ENCODE data around the gene SBSN. TPM values are rescaled to one million over a fixed set of nuclear protein-coding genes. Genes with fewer than 3 reads are reported as not detected.
A peak's percentile ranks its signal among the peaks of the same experiment; 100 is the strongest.

SBSN gene
- total and polyA plus RNA-seq, 2 donors (not counting 1 experiment from before 2014, with no cell fraction given), result not detected

DNA sequence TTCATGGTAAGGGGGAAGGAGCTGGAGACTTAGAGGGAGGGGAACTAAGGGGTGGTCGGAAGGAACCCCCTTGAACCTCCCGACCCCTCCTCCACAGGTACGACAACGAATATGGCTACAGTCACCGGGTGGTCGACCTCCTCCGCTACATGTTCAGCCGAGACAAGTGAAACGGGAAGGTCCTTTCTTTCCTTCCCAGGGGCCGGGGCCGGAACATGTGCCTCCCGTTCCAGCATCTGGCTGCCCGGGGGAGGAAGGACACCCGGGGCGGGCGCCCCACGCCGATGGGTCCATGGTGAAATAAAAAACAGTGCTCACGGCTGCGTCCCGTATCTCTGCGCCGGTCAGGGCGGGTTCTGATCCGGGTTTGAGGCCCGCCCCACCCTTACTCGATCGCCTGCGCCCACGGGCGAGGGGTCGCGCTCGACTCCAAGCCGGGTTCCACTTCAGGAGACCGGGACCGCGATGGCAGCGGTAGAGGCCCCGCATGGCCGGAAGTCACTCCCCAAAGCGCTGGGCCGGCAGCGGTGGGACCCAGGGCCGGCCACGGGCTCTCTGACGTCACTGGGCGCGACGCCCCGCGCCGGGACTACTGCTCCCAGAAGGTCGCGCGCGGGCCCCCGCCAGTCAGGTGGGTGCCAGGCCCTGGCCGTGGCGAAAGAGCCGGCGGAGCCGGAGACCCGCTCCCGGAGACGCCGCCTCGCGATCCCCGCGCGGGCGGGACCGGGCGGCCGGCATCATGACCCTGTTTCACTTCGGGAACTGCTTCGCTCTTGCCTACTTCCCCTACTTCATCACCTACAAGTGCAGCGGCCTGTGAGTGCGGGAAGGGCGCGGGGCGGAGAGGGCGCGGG is 17.1 kb upstream of the SBSN start, which contains the start of gene TMEM147:
Gene TMEM147, plus strand, starts transcription at position 626 of the 854 bp plus-strand sequence. Its CDS starts 114 bp downstream, at position 740.
- under 1% methylated on average over 85 of the region's 85 CpGs for WGBS (ENCODE audit: insufficient coverage)
- Histone ChIP-seq H3K9ac (ENCODE audit: low read length) (peak within 1 kb of the TSS; percentile 87), H3K27me3 (replicated peaks in 1 of 4; ENCODE audit: control extremely low read depth in 1 of 4, control insufficient read depth in 3 of 4, insufficient read depth in 4 of 4, low read length in 3 of 4) (no peaks in the 10 kb centered on the region), H3K9me3 (ENCODE audit: control extremely low read depth in 1 of 3, control insufficient read depth in 2 of 3, insufficient read depth in 1 of 3, low read length in 2 of 3) (no peaks in the 10 kb centered on the region), H3K4me1 (ENCODE audit: control insufficient read depth in 2 of 2, insufficient read depth in 2 of 2, low read length in 2 of 2) (peaks cover 16 to 34% of the 10 kb centered on the region in 2 donors), H3K4me3 (ENCODE audit: control extremely low read depth in 1 of 5, extremely low read depth in 1 of 5, insufficient read depth in 1 of 5, low read depth in 2 of 5, low read length in 4 of 5) (peak within 1 kb of the TSS; percentile 45 to 97 (median 86)), H4K20me1 (ENCODE audit: control insufficient read depth, insufficient read depth, low read length, poor library complexity, severe bottlenecking) (no peaks in the 10 kb centered on the region), H2AFZ (ENCODE audit: insufficient read depth, low read depth, low read length, poor library complexity, severe bottlenecking) (peak within 1 kb of the TSS; percentile 96), H3K36me3 (replicated peaks in 1 of 2; ENCODE audit: control extremely low read depth in 1 of 2, control insufficient read depth in 1 of 2, extremely low read depth in 1 of 2, insufficient read depth in 2 of 2, low read length in 1 of 2) (peaks cover 0 to 11% of the 10 kb centered on the region in 2 experiments), H3K4me2 (replicated peaks; ENCODE audit: low read depth, low read length, poor library complexity, severe bottlenecking) (peak within 1 kb of the TSS; percentile 98), H3K79me2 (ENCODE audit: control insufficient read depth, insufficient read depth, low read length) (peaks cover 28% of the 10 kb centered on the region), H3K27ac (ENCODE audit: low read length in 2 of 2) (peak within 1 kb of the TSS; percentile 87 to 92)
- ATAC-seq (ENCODE audit: low read depth) (peak; percentile 92), DNase-seq (peak; percentile 87)
- no peak for TF ChIP-seq EZH2 (IDR thresholded peaks at IDR 0.05; ENCODE audit: borderline replicate concordance, insufficient read depth, low read depth, low read length, poor library complexity, severe bottlenecking)
- TF ChIP-seq, protein P1, sequence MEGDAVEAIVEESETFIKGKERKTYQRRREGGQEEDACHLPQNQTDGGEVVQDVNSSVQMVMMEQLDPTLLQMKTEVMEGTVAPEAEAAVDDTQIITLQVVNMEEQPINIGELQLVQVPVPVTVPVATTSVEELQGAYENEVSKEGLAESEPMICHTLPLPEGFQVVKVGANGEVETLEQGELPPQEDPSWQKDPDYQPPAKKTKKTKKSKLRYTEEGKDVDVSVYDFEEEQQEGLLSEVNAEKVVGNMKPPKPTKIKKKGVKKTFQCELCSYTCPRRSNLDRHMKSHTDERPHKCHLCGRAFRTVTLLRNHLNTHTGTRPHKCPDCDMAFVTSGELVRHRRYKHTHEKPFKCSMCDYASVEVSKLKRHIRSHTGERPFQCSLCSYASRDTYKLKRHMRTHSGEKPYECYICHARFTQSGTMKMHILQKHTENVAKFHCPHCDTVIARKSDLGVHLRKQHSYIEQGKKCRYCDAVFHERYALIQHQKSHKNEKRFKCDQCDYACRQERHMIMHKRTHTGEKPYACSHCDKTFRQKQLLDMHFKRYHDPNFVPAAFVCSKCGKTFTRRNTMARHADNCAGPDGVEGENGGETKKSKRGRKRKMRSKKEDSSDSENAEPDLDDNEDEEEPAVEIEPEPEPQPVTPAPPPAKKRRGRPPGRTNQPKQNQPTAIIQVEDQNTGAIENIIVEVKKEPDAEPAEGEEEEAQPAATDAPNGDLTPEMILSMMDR (IDR thresholded peaks at IDR 0.05), result no peak
- Mint-ChIP-seq H3K9me3 (ENCODE audit: insufficient read depth) (no peaks in the 10 kb centered on the region), H3K4me3 (peak within 1 kb of the TSS; percentile 91), H3K27ac (peak within 1 kb of the TSS; percentile 89), H3K4me1 (peaks cover 38% of the 10 kb centered on the region), H3K27me3 (no peaks in the 10 kb centered on the region)
- POLR2A ChIA-PET, result interaction anchor here (0.6 kb wide), 1 partner anchor 57 kb away, joined by 4 read pairs; no protein-coding TSS in a partner anchor
- CTCF ChIA-PET, result interaction anchor here (1.5 kb wide), 1 partner anchor 35 kb away, joined by 5 read pairs; no protein-coding TSS in a partner anchor
- intact Hi-C loops (cut with micrococcal nuclease), result loop anchor here (1.0 to 5.0 kb wide), 6 partner anchors 67 to 172 kb away; partner anchors contain the start of genes COX6B1, HAUS5 and ZBTB32

Data from B cell (primary cell).